HepG2 (cell line): Measurements from ENCODE around the gene IQSEC1. TPM values are rescaled to one million over a fixed set of nuclear protein-coding genes. Genes with fewer than 3 reads are reported as not detected.

ENCODE experiments used
- ATAC-seq: fragments of 200-7000 bp; cut with Tn5 transposase; 3 replicates; pipeline ENCODE4 v1.9.1; 2020; ENCODE audit warnings: mild to moderate bottlenecking, moderate library complexity
- BruUV-seq: library from RNA; stranded (reverse); fragments of 400-500 nt; replicated peaks from 2 replicates; lab custom pipeline; 2021; lab: Mats Ljungman, UMichigan
- CTCF ChIA-PET: fragments of 300-600 bp; formaldehyde crosslinking; extraction: SDS; loops from one replicate; lab custom pipeline; 2021; ENCODE audit warnings: low total read pairs, inconsistent platforms, low intra/inter-chr PET ratio; lab: Yijun Ruan, JAX
- POLR2A ChIA-PET: fragments of 350-600 bp; sonication (Branson Sonifier 250); formaldehyde crosslinking; loops from one replicate; lab custom pipeline; 2020; ENCODE audit warnings: antibody characterized with exemption, inconsistent platforms; lab: Yijun Ruan, JAX
- DNase-seq: peaks from one replicate; pipeline ENCODE4 v3.0.0-alpha.2; 2015; ENCODE audit warnings: low spot score
- FAIRE-seq: peaks from 3 replicates; lab custom pipeline; 2011; peaks lifted over from hg19 to GRCh38; lab: Jason Lieb, UNC
- H2AFZ ChIP-seq: one replicate; pipeline ENCODE4 v1.6.1; 2011; ENCODE audit warnings: low read length, inconsistent platforms
- H3K27ac ChIP-seq: fragments of 300-600 bp; 3 replicates; pipeline ENCODE4 v1.8.0; 2011; ENCODE audit warnings: mixed run types, mild to moderate bottlenecking, mixed read lengths, low read length, inconsistent platforms; ENCODE audit not compliant: insufficient read depth; ENCODE audit errors: extremely low read length
- H3K27me3 ChIP-seq, 2 experiments: fragments of 200-600 bp in 1 of 2; 2 replicates in 1 of 2; 3 replicates in 1 of 2; pipeline versions ENCODE4 v1.6.0 to v1.8.0; 2011; ENCODE audit warnings: low read length in 2 of 2, mild to moderate bottlenecking in 2 of 2, moderate library complexity in 2 of 2, inconsistent platforms in 1 of 2; ENCODE audit not compliant: insufficient read depth in 2 of 2, control insufficient read depth in 1 of 2
- H3K36me3 ChIP-seq, 2 experiments: fragments of 200-600 bp in 1 of 2; replicated peaks in 1 of 2; 2 replicates in 1 of 2; 3 replicates in 1 of 2; pipeline versions ENCODE4 v1.5.1 to v1.8.0; 2011; ENCODE audit warnings: low read length in 2 of 2, inconsistent platforms in 1 of 2; ENCODE audit not compliant: insufficient read depth in 2 of 2, control insufficient read depth in 1 of 2
- H3K4me1 ChIP-seq: 2 replicates; pipeline ENCODE4 v1.5.1; 2012; ENCODE audit warnings: low read length, inconsistent platforms; ENCODE audit not compliant: insufficient read depth
- H3K4me2 ChIP-seq: 2 replicates; pipeline ENCODE4 v1.6.0; 2011; ENCODE audit warnings: low read depth, low read length, inconsistent platforms
- H3K4me3 ChIP-seq, 3 experiments: fragments of 200-600 bp in 1 of 3; sonication (generic), shearing (Covaris generic) in 1 of 3; replicated peaks in 1 of 3; 2 replicates each; pipeline ENCODE4 v1.5.1; 2011 to 2016; ENCODE audit warnings: low read length in 3 of 3, inconsistent platforms in 2 of 3, low read depth in 2 of 3, mild to moderate bottlenecking in 2 of 3, control low read depth in 1 of 3, mixed read lengths in 1 of 3; ENCODE audit not compliant: insufficient read depth in 1 of 3
- H3K79me2 ChIP-seq: one replicate; pipeline ENCODE4 v1.6.1; 2011; ENCODE audit warnings: low read length, inconsistent platforms; ENCODE audit not compliant: insufficient read depth
- H3K9ac ChIP-seq: 2 replicates; pipeline ENCODE4 v1.6.0; 2011; ENCODE audit warnings: mild to moderate bottlenecking, low read depth, low read length, inconsistent platforms; ENCODE audit not compliant: insufficient read depth
- H3K9me3 ChIP-seq: 2 replicates; pipeline ENCODE4 v1.5.1; 2012; ENCODE audit warnings: mild to moderate bottlenecking, low read length
- H4K20me1 ChIP-seq: 2 replicates; pipeline ENCODE4 v1.6.0; 2011; ENCODE audit warnings: inconsistent platforms, mild to moderate bottlenecking, low read length, moderate library complexity; ENCODE audit not compliant: insufficient read depth
- ARID4A ChIP-seq: sonication (generic); formaldehyde crosslinking; IDR thresholded peaks from 2 replicates; pipeline ENCODE4 v1.5.0; 2020; ENCODE audit warnings: mild to moderate bottlenecking, missing genetic modification reagents, borderline replicate concordance
- CEBPB ChIP-seq: IDR thresholded peaks from 2 replicates; pipeline ENCODE4 v1.6.1; 2011; ENCODE audit warnings: low read depth, low read length, improper control_type of control experiment, borderline replicate concordance
- GABPA ChIP-seq, 2 experiments: IDR thresholded peaks; 2 replicates each; pipeline ENCODE4 v1.6.1; 2011 to 2016; ENCODE audit warnings: low read depth in 2 of 2, low read length in 1 of 2, missing biosample characterization in 1 of 2, missing genetic modification characterization in 1 of 2
- HIC2 ChIP-seq: sonication (generic); formaldehyde crosslinking; IDR thresholded peaks from 2 replicates; pipeline ENCODE4 v1.9.0; 2022; ENCODE audit warnings: low read depth, missing genetic modification reagents
- JARID2 ChIP-seq: sonication (generic); formaldehyde crosslinking; IDR thresholded peaks from 2 replicates; pipeline ENCODE4 v1.8.1; 2023; ENCODE audit warnings: missing genetic modification reagents, inconsistent platforms; ENCODE audit not compliant: insufficient replicate concordance
- TEAD3 ChIP-seq: optimal IDR thresholded peaks from 2 replicates; pipeline ENCODE3; 2016; ENCODE audit warnings: borderline replicate concordance
- TMF1 ChIP-seq: sonication (generic); formaldehyde crosslinking; IDR thresholded peaks from 2 replicates; pipeline ENCODE4 v1.8.1; 2022; ENCODE audit warnings: low read depth, missing genetic modification reagents
- ZNF589 ChIP-seq: sonication (generic); formaldehyde crosslinking; conservative IDR thresholded peaks from 2 replicates; pipeline ENCODE4 v1.8.0; 2022; ENCODE audit warnings: mild to moderate bottlenecking, moderate library complexity, missing genetic modification reagents
- ZNF720 ChIP-seq: sonication (generic); formaldehyde crosslinking; IDR thresholded peaks from 2 replicates; pipeline ENCODE4 v1.4.0; 2020; ENCODE audit warnings: missing genetic modification reagents
- WGBS: methylation state at CpG from one replicate; pipeline ENCODE4 v1.1.6; 2017; ENCODE audit warnings: low lambda C conversion rate; 5-methylcytosine and 5-hydroxymethylcytosine counted together
- in situ Hi-C: cut with HindIII; loops from 2 replicates; pipeline ENCODE4 v1.10.0; 2017; ENCODE audit warnings: low pct_unique_long_range_greater_than_20kb; ENCODE audit not compliant: extremely low pct_ligation_motif_present
- intact Hi-C: fragments of 100-400 bp; cut with micrococcal nuclease; formaldehyde crosslinking; loops from one replicate; pipeline ENCODE4 v1.10.0; 2022; ENCODE audit not compliant: unreplicated experiment
- polyA plus RNA-seq, 8 experiments: library from polyadenylated mRNA; depleted of rRNA in 3 of 8; stranded (reverse) in 7 of 8; unstranded in 1 of 8; fragments of >200 nt; fragmentation: Illumina TruSeq in 4 of 8; extraction: Trizol in 4 of 8; gene quantifications; 2 replicates each; pipeline versions ENCODE4 v1.2.1 to v1.2.3, GENCODE V29; 2011 to 2016; ENCODE audit warnings: low read depth in 4 of 8, missing spikeins in 1 of 8, mixed read lengths in 1 of 8; ENCODE audit not compliant: insufficient read depth in 1 of 8
- total RNA-seq, 5 experiments: library from RNA; depleted of rRNA; stranded (reverse); fragments of >200 nt; fragmentation: Illumina TruSeq; extraction: Trizol; gene quantifications; 2 replicates each; pipeline ENCODE4 v1.2.3, GENCODE V29; 2016; ENCODE audit warnings: low read depth in 1 of 5

Gene IQSEC1
- total and polyA plus RNA-seq, 2 of the 13 experiments (the other 11 are each of a cell fraction or from before 2014, with no cell fraction given) = 17.4 to 20.2 TPM

- intact Hi-C loops = no loop called here
- Histone ChIP-seq H3K27me3 (no peaks in the 10 kb centered on the region), H3K79me2 (peaks cover 95% of the 10 kb centered on the region), H3K9ac (no peak overlapping the region), H3K4me3 (no peak overlapping the region), H3K27ac (no peak overlapping the region), H4K20me1 (peaks cover 83% of the 10 kb centered on the region), H2AFZ (no peak overlapping the region), H3K4me1 (peaks cover 33% of the 10 kb centered on the region), H3K9me3 (no peaks in the 10 kb centered on the region), H3K36me3 (peaks cover 17 to 40% of the 10 kb centered on the region in 2 experiments), H3K4me2 (no peak overlapping the region)
- in situ Hi-C loops = no loop called here
- CTCF ChIA-PET = no interaction called here
- no peak for DNase-seq
- no peak for ATAC-seq
- no peak for FAIRE-seq
- 87% methylated on average over 8 of the region's 8 CpGs for WGBS
- no TSS peak for BruUV-seq
- TF ChIP-seq CEBPB (no peak), ZNF589 (CRISPR knock-in tag) (no peak), ARID4A (CRISPR knock-in tag) (no peak)
- POLR2A ChIA-PET = no interaction called here
Observed at GRCh38 chr3:12957339-12957738, 115.9 kb downstream of the IQSEC1 start.

GRCh38 chr3:12956316-12956660 lies 116.9 kb downstream of the IQSEC1 start:
- Histone ChIP-seq H3K4me1 (peaks cover 23% of the 10 kb centered on the region), H3K9me3 (no peaks in the 10 kb centered on the region), H3K4me3 (no peak overlapping the region), H3K9ac (no peak overlapping the region), H3K27me3 (no peaks in the 10 kb centered on the region), H3K4me2 (no peak overlapping the region), H4K20me1 (peaks cover 73% of the 10 kb centered on the region), H3K79me2 (peaks cover 95% of the 10 kb centered on the region), H3K36me3 (peaks cover 15 to 32% of the 10 kb centered on the region in 2 experiments), H2AFZ (no peak overlapping the region), H3K27ac (no peak overlapping the region)
- FAIRE-seq = no peak
- TSS peak; percentile 6 for BruUV-seq
- ChIA-PET POLR2A (no interaction called here), CTCF (no interaction called here)
- no peak for DNase-seq
- ATAC-seq = no peak
- in situ Hi-C loops (no loop called here), intact Hi-C loops (no loop called here)
- WGBS = 88% methylated on average over 5 of the region's 5 CpGs
- no peak for TF ChIP-seq JARID2 (CRISPR knock-in tag)
- no peak for TF ChIP-seq GABPA (IDR thresholded peaks at IDR 0.05; ENCODE audit: low read depth, low read length)
- TF ChIP-seq GABPA (CRISPR knock-in tag; IDR thresholded peaks at IDR 0.05; ENCODE audit: low read depth) = no peak
- TF ChIP-seq ZNF720 (CRISPR knock-in tag) = no peak
- no peak for TF ChIP-seq TEAD3 (CRISPR knock-in tag)
- TF ChIP-seq TMF1 (CRISPR knock-in tag) = no peak
- TF ChIP-seq HIC2 (CRISPR knock-in tag) = no peak
